Endothelial cell (in vitro differentiated cells): ENCODE data around the gene NFIC. TPM values are rescaled to one million over a fixed set of nuclear protein-coding genes. Genes with fewer than 3 reads are reported as not detected.
"Not testable (repeated sequence)": the region's sequence is repeated elsewhere in the genome, so short reads cannot be mapped to it uniquely, and the experiment has no call there.

Experiments used
- DNase-seq: peaks from one replicate; pipeline ENCODE4 v3.0.0; 2021; ENCODE audit warnings: low spot score
- H3K27ac Mint-ChIP-seq: one replicate; pipeline ENCODE4 v1.8.0; 2021; ENCODE audit warnings: mixed read lengths, inconsistent platforms; ENCODE audit not compliant: unreplicated experiment
- H3K27me3 Mint-ChIP-seq: one replicate; pipeline ENCODE4 v1.8.0; 2021; ENCODE audit warnings: mild to moderate bottlenecking, moderate library complexity, mixed read lengths, inconsistent platforms; ENCODE audit not compliant: unreplicated experiment
- H3K36me3 Mint-ChIP-seq: one replicate; pipeline ENCODE4 v1.8.0; 2021; ENCODE audit warnings: mild to moderate bottlenecking, low read depth, mixed read lengths, inconsistent platforms; ENCODE audit not compliant: unreplicated experiment
- H3K4me1 Mint-ChIP-seq: one replicate; pipeline ENCODE4 v1.8.0; 2021; ENCODE audit warnings: mild to moderate bottlenecking, mixed read lengths, inconsistent platforms; ENCODE audit not compliant: unreplicated experiment
- H3K4me3 Mint-ChIP-seq: one replicate; pipeline ENCODE4 v1.8.0; 2021; ENCODE audit warnings: mild to moderate bottlenecking, mixed read lengths, inconsistent platforms; ENCODE audit not compliant: unreplicated experiment
- H3K9me3 Mint-ChIP-seq: one replicate; pipeline ENCODE4 v1.8.0; 2021; ENCODE audit warnings: mixed read lengths, inconsistent platforms; ENCODE audit not compliant: unreplicated experiment
- CTCF ChIP-seq: fragments of 200-600 bp; sonication (generic); IDR thresholded peaks from one replicate; pipeline ENCODE4 v1.5.0; 2021; ENCODE audit warnings: antibody characterized with exemption; ENCODE audit not compliant: unreplicated experiment
- total RNA-seq: library from RNA; stranded (reverse); fragmentation: NEBNext Ultra II Directional; extraction: Animal tissue kit (Norgen Biotek cat#: 25700); gene quantifications from one replicate; pipeline ENCODE4 v1.2.1, GENCODE V29; 2021; ENCODE audit not compliant: unreplicated experiment

The NFIC gene
- total RNA-seq, 1 donor from 2014 or later = 4.9 TPM

- no peaks in the 10 kb centered on the region for H3K4me1 Mint-ChIP-seq
- no peaks in the 10 kb centered on the region for H3K36me3 Mint-ChIP-seq
- no peak for DNase-seq
- H3K4me3 Mint-ChIP-seq = no peak overlapping the region
- no peaks in the 10 kb centered on the region for H3K27me3 Mint-ChIP-seq
- H3K27ac Mint-ChIP-seq = no peak overlapping the region
- no peaks in the 10 kb centered on the region for H3K9me3 Mint-ChIP-seq
- TF ChIP-seq CTCF = no peak
Observed at GRCh38 chr19:3420909-3421619, 54.7 kb downstream of the NFIC start.

- not testable (repeated sequence) for H3K9me3 Mint-ChIP-seq, H3K4me3 Mint-ChIP-seq, H3K4me1 Mint-ChIP-seq, H3K27ac Mint-ChIP-seq, H3K27me3 Mint-ChIP-seq, DNase-seq, H3K36me3 Mint-ChIP-seq
Observed at GRCh38 chr19:3421656-3422055, 55.3 kb downstream of the NFIC start.

- no peak for TF ChIP-seq CTCF
- Mint-ChIP-seq H3K4me3 (no peak overlapping the region), H3K27ac (no peak overlapping the region), H3K4me1 (peaks cover 7% of the 10 kb centered on the region), H3K9me3 (no peaks in the 10 kb centered on the region), H3K36me3 (no peaks in the 10 kb centered on the region), H3K27me3 (peaks cover 5% of the 10 kb centered on the region)
- no peak for DNase-seq
Observed at GRCh38 chr19:3423183-3423829, 56.9 kb downstream of the NFIC start.

GRCh38 chr19:3426433-3426832, 60.0 kb downstream of the NFIC start:
- no peak for DNase-seq
- TF ChIP-seq CTCF = no peak
- H3K4me1 Mint-ChIP-seq = peaks cover 7% of the 10 kb centered on the region
- no peaks in the 10 kb centered on the region for H3K9me3 Mint-ChIP-seq
- no peak overlapping the region for H3K27ac Mint-ChIP-seq
- peaks cover 5% of the 10 kb centered on the region for H3K27me3 Mint-ChIP-seq
- H3K4me3 Mint-ChIP-seq = no peak overlapping the region
- H3K36me3 Mint-ChIP-seq = no peaks in the 10 kb centered on the region

- H3K27me3 Mint-ChIP-seq = not testable (repeated sequence)
Observed at GRCh38 chr19:3430366-3430680, 63.9 kb downstream of the NFIC start.

GRCh38 chr19:3431760-3432397, 65.5 kb downstream of the NFIC start:
- H3K4me3 Mint-ChIP-seq = no peak overlapping the region
- peaks cover 8% of the 10 kb centered on the region for H3K27me3 Mint-ChIP-seq
- H3K4me1 Mint-ChIP-seq = peaks cover 9% of the 10 kb centered on the region
- no peak for DNase-seq
- H3K9me3 Mint-ChIP-seq = no peaks in the 10 kb centered on the region
- H3K36me3 Mint-ChIP-seq = no peaks in the 10 kb centered on the region
- TF ChIP-seq CTCF = no peak
- no peak overlapping the region for H3K27ac Mint-ChIP-seq

More at GRCh38 chr19:3430366-3430680, 63.9 kb downstream of the NFIC start:
- H3K9me3 Mint-ChIP-seq, H3K4me3 Mint-ChIP-seq, DNase-seq, H3K36me3 Mint-ChIP-seq, H3K4me1 Mint-ChIP-seq, H3K27ac Mint-ChIP-seq: not testable (repeated sequence)
